ENCODE measurements around the gene CMKLR1.

- no peak for TF ChIP-seq POLR2A (IDR thresholded peaks at IDR 0.05; ENCODE audit: low read depth, low read length)
- TF ChIP-seq CTCF (IDR thresholded peaks at IDR 0.05; ENCODE audit: extremely low read depth in 1 of 2, insufficient read depth in 1 of 2, low read depth in 1 of 2, low read length in 2 of 2) = no peak
- no peak for TF ChIP-seq EZH2 (IDR thresholded peaks at IDR 0.05; ENCODE audit: borderline replicate concordance, low read depth, low read length, severe bottlenecking)
- TF ChIP-seq POLR2AphosphoS5 (IDR thresholded peaks at IDR 0.05; ENCODE audit: insufficient read depth, low read depth, low read length) = no peak
- no peak for TF ChIP-seq GATA2 (IDR thresholded peaks at IDR 0.05; ENCODE audit: insufficient read depth, insufficient read length, low read depth, low read length)
- TF ChIP-seq MAX (IDR thresholded peaks at IDR 0.05; ENCODE audit: insufficient read depth, insufficient read length) = no peak
- no peak for TF ChIP-seq MYC (IDR thresholded peaks at IDR 0.05; ENCODE audit: low read depth, low read length)
- no peak for TF ChIP-seq JUN (IDR thresholded peaks at IDR 0.05; ENCODE audit: borderline replicate concordance, insufficient read depth, insufficient read length, low read depth)
- no peak for TF ChIP-seq FOS (IDR thresholded peaks at IDR 0.05; ENCODE audit: borderline replicate concordance, insufficient read depth, low read length)
Measured at GRCh38 chr12:108312693-108313189, 26.4 kb downstream of the CMKLR1 start.
